Tibial artery (tissue), 4 donors: ENCODE results near the gene BDKRB2.

Experiments used
- DNase-seq, 2 donors: peaks; one replicate each; pipeline ENCODE4 v3.0.0-alpha.2; 2019
- H3K27ac ChIP-seq, 2 donors: fragments of 200-600 bp; sonication (generic) in 1 of 2; 1 replicate in 1 of 2; 2 replicates in 1 of 2; pipeline ENCODE4 v1.5.1; 2018 to 2019; ENCODE audit warnings: mild to moderate bottlenecking in 1 of 2
- H3K27me3 ChIP-seq, 2 donors: fragments of 200-600 bp; sonication (generic) in 1 of 2; one replicate each; pipeline versions ENCODE4 v1.5.1 to v1.6.0; 2016 to 2019
- H3K36me3 ChIP-seq, 3 donors: fragments of 200-600 bp; sonication (generic) in 2 of 3; one replicate each; pipeline ENCODE4 v1.5.1; 2016 to 2019; ENCODE audit warnings: mild to moderate bottlenecking in 2 of 3
- H3K4me1 ChIP-seq, 4 donors: fragments of 200-600 bp; sonication (generic) in 2 of 4; 1 replicate in 3 of 4; 2 replicates in 1 of 4; pipeline ENCODE4 v1.5.1; 2016 to 2019
- H3K4me3 ChIP-seq, 2 donors: fragments of 200-600 bp; sonication (generic) in 1 of 2; 1 replicate in 1 of 2; 2 replicates in 1 of 2; pipeline ENCODE4 v1.5.1; 2018 to 2019; ENCODE audit warnings: mild to moderate bottlenecking in 2 of 2
- H3K9me3 ChIP-seq, 3 donors: fragments of 200-600 bp; sonication (generic) in 1 of 3; one replicate each; pipeline ENCODE4 v1.5.1; 2016 to 2019
- CTCF ChIP-seq, 2 experiments: fragments of 200-600 bp in 1 of 2; fragments of 450-650 bp in 1 of 2; IDR thresholded peaks; one replicate each; pipeline ENCODE4 v1.5.1; 2017 to 2019; ENCODE audit warnings: antibody characterized with exemption in 2 of 2, mild to moderate bottlenecking in 1 of 2, moderate library complexity in 1 of 2
- intact Hi-C: fragments of 100-400 bp; cut with DNase I; formaldehyde crosslinking; loops from one replicate; pipeline ENCODE4 v1.15.0; 2023; ENCODE audit warnings: low total_unique reads

The BDKRB2 gene

GRCh38 chr14:96261772-96262655, 57.4 kb downstream of the BDKRB2 start:
- no peaks in the 10 kb centered on the region for H3K4me1 ChIP-seq
- peaks cover 0 to 8% of the 10 kb centered on the region in 2 donors for H3K27me3 ChIP-seq
- no peaks in the 10 kb centered on the region for H3K36me3 ChIP-seq
- DNase-seq = no peak
- no peak overlapping the region for H3K4me3 ChIP-seq
- peaks cover 0 to 13% (median 11%) of the 10 kb centered on the region in 3 donors for H3K9me3 ChIP-seq
- H3K27ac ChIP-seq = no peak overlapping the region
- intact Hi-C loops = no loop called here
- no peak for TF ChIP-seq CTCF (IDR thresholded peaks at IDR 0.05)

- intact Hi-C loops = no loop called here
- Histone ChIP-seq H3K36me3 (no peaks in the 10 kb centered on the region), H3K27ac (no peak overlapping the region), H3K4me1 (no peaks in the 10 kb centered on the region), H3K9me3 (peaks cover 0 to 13% (median 11%) of the 10 kb centered on the region in 3 donors), H3K27me3 (peaks cover 0 to 10% of the 10 kb centered on the region in 2 donors), H3K4me3 (no peak overlapping the region)
- no peak for DNase-seq
- TF ChIP-seq CTCF (IDR thresholded peaks at IDR 0.05) = no peak
Observed at GRCh38 chr14:96263347-96264199, 58.9 kb downstream of the BDKRB2 start.

- no peak for DNase-seq
- Histone ChIP-seq H3K4me1 (no peaks in the 10 kb centered on the region), H3K4me3 (no peak overlapping the region), H3K27ac (no peak overlapping the region), H3K9me3 (peaks cover 0 to 13% (median 11%) of the 10 kb centered on the region in 3 donors), H3K36me3 (no peaks in the 10 kb centered on the region), H3K27me3 (peaks cover 0 to 16% of the 10 kb centered on the region in 2 donors)
- intact Hi-C loops = no loop called here
- no peak for TF ChIP-seq CTCF (IDR thresholded peaks at IDR 0.05)
Observed at GRCh38 chr14:96264200-96264553, 59.5 kb downstream of the BDKRB2 start.

GRCh38 chr14:96264853-96265252, 60.2 kb downstream of the BDKRB2 start:
- Histone ChIP-seq H3K4me3 (no peak overlapping the region), H3K9me3 (peaks cover 0 to 9% (median 7%) of the 10 kb centered on the region in 3 donors), H3K36me3 (no peaks in the 10 kb centered on the region), H3K27ac (no peak overlapping the region), H3K27me3 (peaks cover 0 to 19% of the 10 kb centered on the region in 2 donors), H3K4me1 (no peaks in the 10 kb centered on the region)
- no peak for TF ChIP-seq CTCF (IDR thresholded peaks at IDR 0.05)
- DNase-seq = no peak
- intact Hi-C loops = no loop called here

- no peak overlapping the region for H3K4me3 ChIP-seq
- no peak for TF ChIP-seq CTCF (IDR thresholded peaks at IDR 0.05)
- DNase-seq = no peak
- H3K27me3 ChIP-seq = peaks cover 0 to 19% of the 10 kb centered on the region in 2 donors
- peaks cover 0 to 2% (median 0%) of the 10 kb centered on the region in 3 donors for H3K9me3 ChIP-seq
- H3K4me1 ChIP-seq = no peaks in the 10 kb centered on the region
- intact Hi-C loops = no loop called here
- H3K27ac ChIP-seq = no peak overlapping the region
- no peaks in the 10 kb centered on the region for H3K36me3 ChIP-seq
Observed at GRCh38 chr14:96265383-96266095, 60.9 kb downstream of the BDKRB2 start.
